ENCODE data around the gene EIPR1.

EIPR1 gene

DNA sequence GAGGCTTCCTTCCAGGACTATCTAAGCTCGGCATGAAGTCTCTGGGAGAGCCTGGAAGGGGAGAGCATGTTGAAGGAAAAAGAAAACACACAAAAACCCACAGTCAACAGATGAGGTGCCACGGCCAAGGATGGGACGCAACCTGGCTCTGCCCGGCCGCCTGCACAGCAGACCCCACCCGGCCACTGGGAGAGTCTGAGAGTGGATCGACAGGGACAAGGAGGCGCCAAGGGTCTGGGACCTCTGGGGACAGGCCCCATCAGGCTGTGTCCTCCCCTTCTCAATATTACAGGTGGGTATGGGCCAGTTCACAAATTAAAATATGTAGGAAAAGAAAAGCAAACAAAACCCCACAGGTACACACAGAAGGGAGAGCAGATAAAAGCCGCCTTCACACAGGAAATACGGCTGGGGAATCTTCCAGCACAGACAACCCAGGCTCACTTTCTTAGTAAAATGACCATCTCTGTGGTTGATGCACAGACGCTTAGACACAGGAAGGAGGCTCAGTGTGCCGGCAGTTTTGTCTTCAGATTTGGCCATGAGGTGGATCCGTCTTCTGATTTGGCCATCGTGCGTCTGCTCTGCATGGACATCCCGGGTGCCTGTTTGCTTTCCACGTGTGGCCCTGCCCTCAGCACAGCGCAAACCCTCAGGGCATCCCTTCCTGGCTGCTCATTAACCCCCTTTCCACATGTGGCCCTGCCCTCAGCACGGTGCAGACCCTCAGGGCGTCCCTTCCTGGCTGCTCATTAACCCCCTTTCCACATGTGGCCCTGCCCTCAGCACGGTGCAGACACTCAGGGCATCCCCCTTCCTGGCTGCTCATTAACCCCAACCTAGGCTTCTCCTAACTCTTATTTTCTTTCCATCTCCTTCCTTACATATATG lies 138.4 kb downstream of the EIPR1 start:
- no peak for TF ChIP-seq FOXP2 (optimal IDR thresholded peaks at IDR 0.05; ENCODE audit: control extremely low read depth, extremely low read length, insufficient read depth)
- no peak for TF ChIP-seq POLR2AphosphoS5 (IDR thresholded peaks at IDR 0.05; ENCODE audit: borderline replicate concordance, low read depth, low read length)
- no peak for TF ChIP-seq EZH2 (IDR thresholded peaks at IDR 0.05)
- H3K9ac ChIP-seq (ENCODE audit: insufficient read length): no peak overlapping the region

DNA sequence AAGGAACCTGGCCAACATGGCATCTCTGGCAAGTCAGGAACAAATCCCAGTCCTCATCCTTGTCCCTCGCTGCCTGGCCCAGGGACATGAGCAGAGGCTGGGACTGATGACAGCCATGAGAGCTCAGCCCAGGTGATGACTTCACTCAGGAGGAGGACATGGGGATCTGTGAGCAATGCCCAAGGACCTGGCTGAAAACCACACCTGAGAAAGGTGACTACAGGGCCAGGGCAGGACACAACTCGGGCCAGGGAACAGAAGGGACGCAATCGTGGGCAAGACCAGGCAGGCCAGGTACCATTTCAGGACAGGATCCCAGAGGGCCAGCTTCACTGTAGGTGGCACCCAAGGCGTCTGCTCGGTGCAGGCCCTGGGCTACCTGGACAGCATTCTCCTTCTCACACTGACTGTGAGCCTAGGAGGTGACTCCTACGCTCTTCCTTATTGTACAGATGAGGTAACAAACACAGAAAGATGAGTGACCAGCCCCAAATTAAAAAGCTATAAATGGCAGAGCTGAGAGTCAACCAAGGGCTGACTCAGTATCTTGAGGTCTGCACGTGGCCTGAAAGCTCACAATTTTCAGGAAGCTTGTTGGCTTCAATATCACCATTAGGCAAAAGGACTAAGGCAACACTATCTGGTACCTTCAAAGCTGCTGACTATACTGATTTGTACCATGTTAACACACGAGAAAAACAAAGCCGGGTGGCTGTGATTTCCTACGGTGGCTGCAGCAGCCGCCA lies 141.1 kb downstream of the EIPR1 start:
- H3K9me3 ChIP-seq (ENCODE audit: low read depth, low read length): no peaks in the 10 kb centered on the region
- TF ChIP-seq EZH2 (IDR thresholded peaks at IDR 0.05) (no peak), FOXP2 (optimal IDR thresholded peaks at IDR 0.05; ENCODE audit: control extremely low read depth, extremely low read length, insufficient read depth) (no peak), POLR2AphosphoS5 (IDR thresholded peaks at IDR 0.05; ENCODE audit: borderline replicate concordance, low read depth, low read length) (no peak)
- DNase-seq (ENCODE audit: low read depth, low spot score): no peak
- H3K36me3 ChIP-seq (ENCODE audit: insufficient read depth, low read length): no peaks in the 10 kb centered on the region
- H3K4me3 ChIP-seq: no peak overlapping the region
- H3K9ac ChIP-seq (ENCODE audit: insufficient read length): no peak overlapping the region
- no peak overlapping the region for H3K27ac ChIP-seq

More for the DNA sequence above, 138.4 kb downstream of the EIPR1 start:
- DNase-seq (ENCODE audit: low read depth, low spot score): no peak
- Histone ChIP-seq H3K36me3 (ENCODE audit: insufficient read depth, low read length) (no peaks in the 10 kb centered on the region), H3K27ac (no peak overlapping the region), H3K4me3 (no peak overlapping the region), H3K9me3 (ENCODE audit: low read depth, low read length) (no peaks in the 10 kb centered on the region)

DNA sequence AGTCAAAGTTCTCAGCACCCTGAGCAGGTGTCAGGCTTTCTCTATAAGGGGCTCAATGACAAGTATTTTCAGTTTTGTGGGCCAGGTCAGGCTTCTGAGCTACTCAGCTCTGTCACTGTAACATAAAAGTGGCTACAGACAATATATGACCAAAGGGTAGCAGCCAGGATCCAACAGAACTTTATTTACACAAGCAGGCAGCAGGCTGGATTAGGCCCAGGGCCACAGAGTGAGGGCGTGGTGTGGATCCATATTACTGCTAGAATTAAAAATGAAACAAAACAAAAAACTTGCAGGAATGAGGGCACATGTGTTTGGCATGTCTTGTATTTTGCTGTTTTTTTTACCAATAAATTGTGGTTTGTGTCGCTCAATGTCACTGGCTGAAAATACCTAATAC lies 143.7 kb downstream of the EIPR1 start:
- Histone ChIP-seq H3K36me3 (ENCODE audit: insufficient read depth, low read length) (no peaks in the 10 kb centered on the region), H3K9ac (ENCODE audit: insufficient read length) (no peak overlapping the region), H3K4me3 (no peak overlapping the region), H3K9me3 (ENCODE audit: low read depth, low read length) (no peaks in the 10 kb centered on the region), H3K27ac (no peak overlapping the region)
- TF ChIP-seq POLR2AphosphoS5 (IDR thresholded peaks at IDR 0.05; ENCODE audit: borderline replicate concordance, low read depth, low read length): no peak
- TF ChIP-seq EZH2 (IDR thresholded peaks at IDR 0.05): no peak
- no peak for TF ChIP-seq FOXP2 (optimal IDR thresholded peaks at IDR 0.05; ENCODE audit: control extremely low read depth, extremely low read length, insufficient read depth)
- no peak for DNase-seq (ENCODE audit: low read depth, low spot score)

DNA sequence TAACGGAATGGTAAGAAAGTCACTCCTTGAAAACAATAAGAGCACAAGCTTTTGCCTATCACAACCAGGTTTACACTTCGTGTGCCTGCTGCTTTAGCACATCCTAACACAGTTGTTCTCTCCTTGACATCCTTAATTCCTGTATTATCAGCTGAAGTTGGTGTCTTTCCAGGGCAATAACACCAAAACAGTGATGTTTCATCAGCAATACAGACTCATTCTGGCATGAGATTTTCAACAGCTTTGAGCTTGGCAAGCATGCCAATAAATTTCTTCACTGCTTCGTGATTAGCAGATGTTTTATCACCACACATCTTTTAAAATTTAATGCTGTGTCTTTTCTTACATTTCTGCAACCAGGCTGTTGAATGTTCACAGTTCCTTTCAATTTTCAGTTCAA lies 148.4 kb downstream of the EIPR1 start:
- H3K9ac ChIP-seq (ENCODE audit: insufficient read length): no peak overlapping the region
- DNase-seq (ENCODE audit: low read depth, low spot score): no peak
- H3K27ac ChIP-seq: no peak overlapping the region
- H3K4me3 ChIP-seq: no peak overlapping the region
- no peaks in the 10 kb centered on the region for H3K36me3 ChIP-seq (ENCODE audit: insufficient read depth, low read length)
- no peaks in the 10 kb centered on the region for H3K9me3 ChIP-seq (ENCODE audit: low read depth, low read length)
- TF ChIP-seq FOXP2 (optimal IDR thresholded peaks at IDR 0.05; ENCODE audit: control extremely low read depth, extremely low read length, insufficient read depth) (no peak), POLR2AphosphoS5 (IDR thresholded peaks at IDR 0.05; ENCODE audit: borderline replicate concordance, low read depth, low read length) (no peak), EZH2 (IDR thresholded peaks at IDR 0.05) (no peak)

DNA sequence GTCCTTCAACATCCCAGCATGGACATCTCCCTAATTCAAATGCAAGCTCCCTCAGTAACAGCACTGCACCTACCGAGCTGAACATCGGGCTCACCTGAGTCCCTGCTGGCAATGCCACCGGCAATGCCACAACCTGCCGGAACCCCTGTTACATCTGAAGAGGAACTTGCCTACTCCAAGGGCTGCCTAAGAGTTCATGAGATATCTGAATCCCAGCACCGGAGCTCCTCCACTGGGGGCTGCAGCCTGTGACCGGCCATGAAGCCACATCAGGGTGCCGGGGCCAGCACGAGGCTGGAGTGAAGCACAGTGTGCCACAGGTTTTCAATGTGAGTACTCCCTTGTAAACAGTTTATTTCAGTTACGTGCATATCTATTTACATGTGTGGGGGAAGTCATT lies 152.9 kb downstream of the EIPR1 start:
- TF ChIP-seq POLR2AphosphoS5 (IDR thresholded peaks at IDR 0.05; ENCODE audit: borderline replicate concordance, low read depth, low read length): no peak
- no peak for TF ChIP-seq EZH2 (IDR thresholded peaks at IDR 0.05)
- TF ChIP-seq FOXP2 (optimal IDR thresholded peaks at IDR 0.05; ENCODE audit: control extremely low read depth, extremely low read length, insufficient read depth): no peak
- Histone ChIP-seq H3K36me3 (ENCODE audit: insufficient read depth, low read length) (no peaks in the 10 kb centered on the region), H3K9ac (ENCODE audit: insufficient read length) (no peak overlapping the region), H3K27ac (no peak overlapping the region), H3K9me3 (ENCODE audit: low read depth, low read length) (no peaks in the 10 kb centered on the region), H3K4me3 (no peak overlapping the region)
- no peak for DNase-seq (ENCODE audit: low read depth, low spot score)

DNA sequence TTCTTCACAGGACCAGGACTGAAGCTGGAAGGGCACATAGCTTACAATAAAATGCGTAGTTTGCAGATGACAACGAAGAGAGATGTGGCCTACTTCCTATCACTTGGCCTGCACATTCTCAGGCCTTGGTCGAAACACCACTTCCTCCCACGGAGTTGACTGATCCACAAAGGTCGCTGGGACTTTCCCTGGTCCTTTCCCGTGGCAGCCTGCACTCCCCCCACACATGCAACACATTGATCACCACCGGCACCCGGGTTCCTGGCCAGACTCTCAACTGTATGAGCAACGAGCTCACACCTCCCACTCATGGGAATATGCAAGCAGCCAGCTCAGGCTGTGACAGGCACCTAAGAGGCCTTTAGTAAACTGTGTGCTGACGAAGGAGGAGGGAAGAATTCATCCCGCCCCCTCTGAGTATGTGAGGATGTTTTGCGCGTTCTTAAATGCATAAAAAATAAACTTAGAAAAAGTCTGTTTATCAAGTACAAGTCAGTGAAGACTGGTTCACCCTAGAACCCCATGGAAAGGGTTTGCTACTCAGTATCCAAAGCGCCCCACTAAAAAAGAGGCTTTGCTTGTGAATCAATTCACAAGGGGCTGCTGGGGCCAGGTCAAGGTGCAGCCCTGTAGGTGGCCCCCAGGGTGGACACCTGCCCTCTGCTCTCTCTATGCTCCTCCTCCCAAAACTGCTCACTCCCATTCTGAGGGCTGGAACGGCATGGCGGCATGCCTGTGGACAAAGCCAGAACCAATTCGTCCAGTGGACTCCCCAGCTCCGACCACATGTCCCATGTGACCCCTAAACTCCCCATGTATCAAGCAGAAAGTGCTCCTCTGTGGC lies 154.3 kb downstream of the EIPR1 start:
- no peak overlapping the region for H3K27ac ChIP-seq
- DNase-seq (ENCODE audit: low read depth, low spot score): no peak

DNA sequence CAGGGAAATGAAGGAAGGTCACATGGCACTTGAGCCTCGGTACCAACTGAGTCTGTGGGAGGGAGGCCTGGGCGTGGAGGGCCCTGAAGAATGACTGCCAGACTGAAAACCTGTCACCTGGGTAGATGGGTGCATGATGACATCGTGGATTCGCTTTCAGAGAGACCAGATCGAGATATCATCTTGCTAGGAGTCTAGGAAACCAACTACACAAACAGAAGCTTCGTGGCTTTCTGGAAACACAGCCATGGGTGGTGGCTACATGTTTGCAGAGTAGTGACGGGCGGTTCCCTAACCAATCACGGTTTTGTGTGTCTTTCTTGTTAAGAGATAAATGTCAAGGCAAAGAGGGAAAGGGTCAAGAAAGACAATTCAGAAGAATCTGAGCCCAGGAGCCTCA lies 155.0 kb downstream of the EIPR1 start:
- no peak overlapping the region for H3K27ac ChIP-seq
- no peaks in the 10 kb centered on the region for H3K9me3 ChIP-seq (ENCODE audit: low read depth, low read length)
- TF ChIP-seq EZH2 (IDR thresholded peaks at IDR 0.05) (no peak), POLR2AphosphoS5 (IDR thresholded peaks at IDR 0.05; ENCODE audit: borderline replicate concordance, low read depth, low read length) (no peak), FOXP2 (optimal IDR thresholded peaks at IDR 0.05; ENCODE audit: control extremely low read depth, extremely low read length, insufficient read depth) (no peak)
- no peak overlapping the region for H3K9ac ChIP-seq (ENCODE audit: insufficient read length)
- no peaks in the 10 kb centered on the region for H3K36me3 ChIP-seq (ENCODE audit: insufficient read depth, low read length)
- H3K4me3 ChIP-seq: no peak overlapping the region
- DNase-seq (ENCODE audit: low read depth, low spot score): no peak

More for the DNA sequence above, 154.3 kb downstream of the EIPR1 start:
- H3K4me3 ChIP-seq: no peak overlapping the region
- no peak overlapping the region for H3K9ac ChIP-seq (ENCODE audit: insufficient read length)
- no peaks in the 10 kb centered on the region for H3K36me3 ChIP-seq (ENCODE audit: insufficient read depth, low read length)
- no peaks in the 10 kb centered on the region for H3K9me3 ChIP-seq (ENCODE audit: low read depth, low read length)
- TF ChIP-seq FOXP2 (optimal IDR thresholded peaks at IDR 0.05; ENCODE audit: control extremely low read depth, extremely low read length, insufficient read depth) (no peak), POLR2AphosphoS5 (IDR thresholded peaks at IDR 0.05; ENCODE audit: borderline replicate concordance, low read depth, low read length) (no peak)

DNA sequence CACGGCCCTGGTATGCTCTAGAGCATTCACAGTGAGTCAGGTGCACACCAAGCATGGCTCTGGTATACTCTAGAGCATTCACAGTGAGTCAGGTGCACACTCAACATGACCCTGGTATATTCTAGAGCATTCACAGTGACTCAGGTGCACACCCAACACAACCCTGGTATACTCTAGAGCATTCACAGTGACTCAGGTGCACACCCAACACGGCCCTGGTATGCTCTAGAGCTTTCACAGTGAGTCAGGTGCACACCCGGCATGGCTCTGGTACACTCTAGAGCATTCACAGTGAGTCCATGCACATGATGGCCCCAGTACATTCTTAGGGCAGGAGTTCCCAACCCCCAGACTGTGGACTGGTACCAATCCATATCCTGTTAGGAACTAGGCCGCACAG lies 158.1 kb downstream of the EIPR1 start:
- no peaks in the 10 kb centered on the region for H3K9me3 ChIP-seq (ENCODE audit: low read depth, low read length)
- no peak overlapping the region for H3K27ac ChIP-seq
- no peak for TF ChIP-seq EZH2 (IDR thresholded peaks at IDR 0.05)
- TF ChIP-seq FOXP2 (optimal IDR thresholded peaks at IDR 0.05; ENCODE audit: control extremely low read depth, extremely low read length, insufficient read depth): no peak
- no peak for TF ChIP-seq POLR2AphosphoS5 (IDR thresholded peaks at IDR 0.05; ENCODE audit: borderline replicate concordance, low read depth, low read length)
- H3K4me3 ChIP-seq: no peak overlapping the region
- H3K9ac ChIP-seq (ENCODE audit: insufficient read length): no peak overlapping the region
- DNase-seq (ENCODE audit: low read depth, low spot score): no peak
- no peaks in the 10 kb centered on the region for H3K36me3 ChIP-seq (ENCODE audit: insufficient read depth, low read length)

Measured in SK-N-MC (cell line).